Ovary (tissue), 9 donors: ENCODE measurements around the gene GRIK4. TPM values are rescaled to one million over a fixed set of nuclear protein-coding genes. Genes with fewer than 3 reads are reported as not detected.

Source experiments
- DNase-seq, 5 donors: peaks; one replicate each; pipeline ENCODE4 v3.0.0-alpha.2; 2019 to 2020
- H3K27ac ChIP-seq, 2 donors: fragments of 200-600 bp; one replicate each; pipeline versions ENCODE4 v1.5.1 to v1.8.0; 2019 to 2022
- H3K27me3 ChIP-seq: fragments of 200-600 bp; one replicate; pipeline ENCODE4 v1.8.0; 2022
- H3K36me3 ChIP-seq: fragments of 200-600 bp; sonication (generic); one replicate; pipeline ENCODE4 v1.5.1; 2019
- H3K4me1 ChIP-seq: one replicate; pipeline ENCODE4 v1.8.1; 2013; ENCODE audit warnings: mild to moderate bottlenecking, moderate library complexity; ENCODE audit not compliant: insufficient read depth
- H3K4me3 ChIP-seq: fragments of 200-600 bp; sonication (generic); one replicate; pipeline ENCODE4 v1.5.1; 2017
- H3K9me3 ChIP-seq, 2 donors: fragments of 200-600 bp in 1 of 2; sonication (generic) in 1 of 2; one replicate each; pipeline versions ENCODE4 v1.5.1 to v1.8.1; 2013 to 2019; ENCODE audit warnings: mild to moderate bottlenecking in 1 of 2, moderate library complexity in 1 of 2
- CTCF ChIP-seq, 3 donors: fragments of 450-650 bp in 2 of 3; fragments of 200-600 bp in 1 of 3; IDR thresholded peaks; one replicate each; pipeline versions ENCODE4 v1.5.1 to v1.8.0; 2016 to 2022; ENCODE audit warnings: antibody characterized with exemption in 3 of 3, mild to moderate bottlenecking in 1 of 3
- EP300 ChIP-seq: sonication (generic); formaldehyde crosslinking; IDR thresholded peaks from one replicate; pipeline ENCODE4 v1.6.1; 2017; ENCODE audit warnings: antibody characterized with exemption
- POLR2A ChIP-seq: fragments of 450-650 bp; IDR thresholded peaks from one replicate; pipeline ENCODE4 v1.6.1; 2017; ENCODE audit warnings: antibody characterized with exemption, mild to moderate bottlenecking, moderate library complexity
- WGBS, 3 donors: extraction: QIAGEN DNeasy Blood & Tissue Kit in 1 of 3; methylation state at CpG; one replicate each; pipeline versions ENCODE4 v1.1.5 to v1.1.7; 2013 to 2017; 5-methylcytosine and 5-hydroxymethylcytosine counted together
- intact Hi-C, 4 donors: fragments of 100-400 bp; cut with DNase I; formaldehyde crosslinking; loops; one replicate each; pipeline versions ENCODE4 v1.11.0 to v1.15.1; 2022 to 2023
- polyA plus RNA-seq, 2 donors: library from polyadenylated mRNA; stranded (reverse); fragments of 200-250 nt in 1 of 2; fragments of 350-450 nt in 1 of 2; fragmentation: Illumina TruSeq in 1 of 2; extraction: RNeasy Lipid Tissue Mini Kit (QIAGEN cat#74804) in 1 of 2; gene quantifications; one replicate each; pipeline ENCODE4 v1.2.3, GENCODE V29; 2013 to 2014
- total RNA-seq, 7 donors: library from RNA; depleted of rRNA in 2 of 7; stranded (reverse); fragments of >200 nt in 2 of 7; fragmentation: NEBNext Ultra II Directional in 3 of 7; extraction: Animal tissue kit (Norgen Biotek cat#: 25700) in 3 of 7; gene quantifications; one replicate each; pipeline versions ENCODE4 v1.1.0 to v1.2.4, GENCODE V29; 2016 to 2023
- donor health status: DM: no; HTN: no; CAD: no; lungs with moderate emphysema.
- donor health status: DM: no; HTN: no; CAD: no.
- donor health status: Bipolar disorder and iron deficiency.
- donor health status: DM: yes; HTN: yes; CAD: no.
- donor health status: DM: no; HTN: no; CAD: no.
- donor health status: DM: yes; HTN: yes; CAD: no.

Gene GRIK4
- total and polyA plus RNA-seq, 9 donors, result 1.3 to 13.4 (median 2.3) TPM

- WGBS, 3 donors, result 93 to 95% (median 94%) methylated on average over 4 of the region's 4 CpGs
- peaks cover 4% of the 10 kb centered on the region for H3K4me1 ChIP-seq
- H3K27ac ChIP-seq, result no peak overlapping the region
- H3K4me3 ChIP-seq, result no peak overlapping the region
- no peak for TF ChIP-seq POLR2A
- no peak for TF ChIP-seq EP300
- TF ChIP-seq CTCF (IDR thresholded peaks at IDR 0.05), result no peak
- no peaks in the 10 kb centered on the region for H3K36me3 ChIP-seq
- intact Hi-C loops, result no loop called here
- no peak for DNase-seq
- H3K9me3 ChIP-seq, result no peaks in the 10 kb centered on the region
- H3K27me3 ChIP-seq, result no peaks in the 10 kb centered on the region
Measured at GRCh38 chr11:121033635-121034034, 522.1 kb downstream of the GRIK4 start.

GRCh38 chr11:121035169-121035755 lies 523.7 kb downstream of the GRIK4 start:
- no peak overlapping the region for H3K27ac ChIP-seq

GRCh38 chr11:121035780-121036179 lies 524.2 kb downstream of the GRIK4 start:
- intact Hi-C loops, result no loop called here
- DNase-seq, result no peak
- 17 to 38% (median 23%) methylated on average over 3 of the region's 3 CpGs for WGBS, 3 donors
- no peak overlapping the region for H3K27ac ChIP-seq
- H3K9me3 ChIP-seq, result no peaks in the 10 kb centered on the region
- no peak for TF ChIP-seq CTCF (IDR thresholded peaks at IDR 0.05)
- TF ChIP-seq EP300, result no peak
- no peak for TF ChIP-seq POLR2A
- no peaks in the 10 kb centered on the region for H3K27me3 ChIP-seq
- no peaks in the 10 kb centered on the region for H3K36me3 ChIP-seq
- H3K4me3 ChIP-seq, result no peak overlapping the region
- peaks cover 10% of the 10 kb centered on the region for H3K4me1 ChIP-seq

More at GRCh38 chr11:121035169-121035755, 523.7 kb downstream of the GRIK4 start:
- 45 to 51% (median 48%) methylated on average over 4 of the region's 4 CpGs for WGBS, 3 donors
- Histone ChIP-seq H3K9me3 (no peaks in the 10 kb centered on the region), H3K27me3 (no peaks in the 10 kb centered on the region), H3K36me3 (no peaks in the 10 kb centered on the region), H3K4me3 (no peak overlapping the region), H3K4me1 (peaks cover 9% of the 10 kb centered on the region)
- DNase-seq, result no peak
- intact Hi-C loops, result no loop called here
- no peak for TF ChIP-seq EP300
- no peak for TF ChIP-seq CTCF (IDR thresholded peaks at IDR 0.05)
- TF ChIP-seq POLR2A, result no peak

GRCh38 chr11:121037016-121037415 lies 525.5 kb downstream of the GRIK4 start:
- Histone ChIP-seq H3K36me3 (no peaks in the 10 kb centered on the region), H3K27me3 (no peaks in the 10 kb centered on the region), H3K4me3 (no peak overlapping the region), H3K9me3 (no peaks in the 10 kb centered on the region), H3K27ac (no peak overlapping the region), H3K4me1 (peaks cover 10% of the 10 kb centered on the region)
- no peak for DNase-seq
- 65 to 83% (median 74%) methylated on average over 1 of the region's 1 CpG for WGBS, 3 donors
- intact Hi-C loops, result no loop called here
- no peak for TF ChIP-seq CTCF (IDR thresholded peaks at IDR 0.05)
- TF ChIP-seq EP300, result no peak
- TF ChIP-seq POLR2A, result no peak

Other genes with a start within 250 kb of the GRIK4 start
- gene TLCD5, start 186.4 kb upstream of the GRIK4 start, total RNA-seq, result 10 to 100 TPM in 1 of 7 donors, 1 to 10 TPM in 6; 4.0 to 13.2 (median 8.2) TPM
- gene TLCD5, start 186.4 kb upstream of the GRIK4 start, polyA plus RNA-seq, result 1 to 10 TPM; 5.0 to 9.1 TPM
- gene ARHGEF12, start 175.3 kb upstream of the GRIK4 start, total RNA-seq, result 10 to 100 TPM; 66.0 to 92.9 (median 81.6) TPM
- gene ARHGEF12, start 175.3 kb upstream of the GRIK4 start, polyA plus RNA-seq, result 10 to 100 TPM; 22.1 to 45.7 TPM